ENCODE measurements around the gene PHF24.

GRCh38 chr9:35028341-35028740 lies 70.3 kb downstream of the PHF24 start:
- TF ChIP-seq POLR2A (IDR thresholded peaks at IDR 0.05) (no peak), CTCF (IDR thresholded peaks at IDR 0.05) (no peak)

Data from gastroesophageal sphincter (tissue), 3 donors.